Activated naive CD4-positive, alpha-beta T cell treated with anti-CD3 and anti-CD28 coated beads, Interleukin-2, amount 10 ng/mL, durations not matched to agents 7 days and 5 days (primary cell): ENCODE results near the gene POLD1.
A peak's percentile ranks its signal among the peaks of the same experiment; 100 is the strongest.
"Not testable (repeated sequence)": the region's sequence is repeated elsewhere in the genome, so short reads cannot be mapped to it uniquely, and the experiment has no call there.

Source experiments
- CTCF ChIA-PET: fragments of 350-600 bp; sonication (Branson Sonifier 250); formaldehyde crosslinking; loops from one replicate; lab custom pipeline; 2021; ENCODE audit warnings: antibody characterized with exemption; lab: Charles Lee
- DNase-seq: peaks from one replicate; pipeline ENCODE4 v3.0.0-alpha.2; 2020
- H3K27ac Mint-ChIP-seq: one replicate; pipeline ENCODE4 v1.8.0; 2021; ENCODE audit warnings: mild to moderate bottlenecking, moderate library complexity, mixed read lengths
- H3K27me3 Mint-ChIP-seq: one replicate; pipeline ENCODE4 v1.8.0; 2021; ENCODE audit warnings: mild to moderate bottlenecking, mixed read lengths
- H3K36me3 Mint-ChIP-seq: one replicate; pipeline ENCODE4 v1.8.0; 2021; ENCODE audit warnings: mixed read lengths
- H3K4me1 Mint-ChIP-seq: one replicate; pipeline ENCODE4 v1.8.0; 2021; ENCODE audit warnings: mixed read lengths
- H3K4me3 Mint-ChIP-seq: one replicate; pipeline ENCODE4 v1.8.0; 2021; ENCODE audit warnings: mild to moderate bottlenecking, moderate library complexity, mixed read lengths
- H3K9me3 Mint-ChIP-seq: one replicate; pipeline ENCODE4 v1.8.0; 2021; ENCODE audit warnings: mixed read lengths

Gene POLD1

DNA sequence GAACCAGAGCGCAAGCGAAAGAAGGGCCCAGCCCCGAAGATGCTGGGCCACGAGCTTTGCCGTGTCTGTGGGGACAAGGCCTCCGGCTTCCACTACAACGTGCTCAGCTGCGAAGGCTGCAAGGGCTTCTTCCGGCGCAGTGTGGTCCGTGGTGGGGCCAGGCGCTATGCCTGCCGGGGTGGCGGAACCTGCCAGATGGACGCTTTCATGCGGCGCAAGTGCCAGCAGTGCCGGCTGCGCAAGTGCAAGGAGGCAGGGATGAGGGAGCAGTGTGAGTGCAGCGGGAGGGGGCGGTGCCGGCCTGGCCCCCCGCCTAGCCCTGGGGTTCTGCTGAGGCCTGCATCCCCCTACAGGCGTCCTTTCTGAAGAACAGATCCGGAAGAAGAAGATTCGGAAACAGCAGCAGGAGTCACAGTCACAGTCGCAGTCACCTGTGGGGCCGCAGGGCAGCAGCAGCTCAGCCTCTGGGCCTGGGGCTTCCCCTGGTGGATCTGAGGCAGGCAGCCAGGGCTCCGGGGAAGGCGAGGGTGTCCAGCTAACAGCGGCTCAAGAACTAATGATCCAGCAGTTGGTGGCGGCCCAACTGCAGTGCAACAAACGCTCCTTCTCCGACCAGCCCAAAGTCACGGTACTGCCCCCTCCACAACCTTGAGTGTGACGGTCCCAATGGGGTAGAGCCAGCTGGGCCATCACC is 5.8 kb upstream of the POLD1 start:
- peaks cover 34% of the 10 kb centered on the region for H3K4me1 Mint-ChIP-seq
- CTCF ChIA-PET: no interaction called here

DNA sequence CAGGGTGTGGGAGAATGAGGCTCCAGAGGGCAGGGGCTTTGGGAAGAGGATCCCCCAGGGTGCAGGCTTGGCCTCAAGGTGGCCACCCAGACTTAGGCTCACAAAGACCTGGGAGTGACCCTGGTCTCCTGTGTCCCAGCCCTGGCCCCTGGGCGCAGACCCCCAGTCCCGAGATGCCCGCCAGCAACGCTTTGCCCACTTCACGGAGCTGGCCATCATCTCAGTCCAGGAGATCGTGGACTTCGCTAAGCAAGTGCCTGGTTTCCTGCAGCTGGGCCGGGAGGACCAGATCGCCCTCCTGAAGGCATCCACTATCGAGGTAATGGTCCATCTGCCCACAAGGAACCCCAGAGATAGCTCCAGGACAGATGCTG is 5.3 kb upstream of the POLD1 start:
- Mint-ChIP-seq H3K27me3 (no peaks in the 10 kb centered on the region), H3K27ac (no peak overlapping the region), H3K4me1 (peaks cover 39% of the 10 kb centered on the region), H3K9me3 (no peaks in the 10 kb centered on the region), H3K36me3 (peaks cover 40% of the 10 kb centered on the region), H3K4me3 (no peak overlapping the region)
- DNase-seq: no peak
- CTCF ChIA-PET: no interaction called here

More for the DNA sequence above, 5.8 kb upstream of the POLD1 start:
- no peaks in the 10 kb centered on the region for H3K9me3 Mint-ChIP-seq
- H3K4me3 Mint-ChIP-seq: peak overlapping the region; percentile 90
- H3K36me3 Mint-ChIP-seq: peaks cover 40% of the 10 kb centered on the region
- H3K27ac Mint-ChIP-seq: peak overlapping the region; percentile 98
- H3K27me3 Mint-ChIP-seq: no peaks in the 10 kb centered on the region
- no peak for DNase-seq

DNA sequence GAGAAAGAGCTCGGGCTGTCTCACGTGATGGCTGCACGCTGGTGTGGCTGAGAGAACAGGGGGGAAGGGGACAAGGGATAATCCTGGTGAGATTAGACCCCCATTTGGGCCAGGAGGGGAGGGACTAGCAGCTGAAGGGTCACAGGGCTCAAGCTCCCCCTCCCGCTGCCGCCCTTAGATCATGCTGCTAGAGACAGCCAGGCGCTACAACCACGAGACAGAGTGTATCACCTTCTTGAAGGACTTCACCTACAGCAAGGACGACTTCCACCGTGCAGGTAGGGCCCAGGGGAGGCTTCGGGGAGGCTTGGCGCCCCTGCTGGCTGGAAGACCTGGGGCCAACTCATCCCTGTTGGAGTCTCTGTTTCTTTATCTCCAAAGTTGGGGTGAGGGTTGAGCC is 4.5 kb upstream of the POLD1 start:
- Mint-ChIP-seq H3K4me1 (peaks cover 40% of the 10 kb centered on the region), H3K27me3 (no peaks in the 10 kb centered on the region), H3K9me3 (no peaks in the 10 kb centered on the region), H3K27ac (no peak overlapping the region), H3K36me3 (peaks cover 45% of the 10 kb centered on the region), H3K4me3 (no peak overlapping the region)
- CTCF ChIA-PET: no interaction called here
- no peak for DNase-seq

DNA sequence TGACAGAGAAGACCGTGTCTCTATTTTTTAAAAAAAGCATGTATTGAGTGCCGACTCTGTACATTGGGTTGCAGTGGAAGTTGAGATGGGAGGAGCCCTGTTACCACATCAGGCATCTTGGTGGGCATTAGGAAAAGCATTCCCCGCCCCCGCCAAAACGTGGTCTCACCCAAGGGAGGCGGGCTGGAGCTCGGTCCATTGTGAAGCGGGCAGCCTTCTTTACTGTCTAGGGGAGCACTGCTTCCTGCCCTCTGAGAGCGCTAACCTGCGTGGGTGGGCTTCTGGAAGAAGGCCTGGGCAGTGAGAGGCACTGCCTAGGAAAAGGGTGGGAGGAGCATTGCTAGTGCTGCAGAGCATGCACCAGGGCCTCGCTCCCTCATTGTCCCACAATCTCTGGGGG is 4.0 kb upstream of the POLD1 start:
- no peak for DNase-seq
- Mint-ChIP-seq H3K4me3 (no peak overlapping the region), H3K4me1 (peaks cover 45% of the 10 kb centered on the region), H3K27ac (peak overlapping the region; percentile 76), H3K9me3 (no peaks in the 10 kb centered on the region), H3K27me3 (no peaks in the 10 kb centered on the region), H3K36me3 (peaks cover 50% of the 10 kb centered on the region)
- CTCF ChIA-PET: no interaction called here

DNA sequence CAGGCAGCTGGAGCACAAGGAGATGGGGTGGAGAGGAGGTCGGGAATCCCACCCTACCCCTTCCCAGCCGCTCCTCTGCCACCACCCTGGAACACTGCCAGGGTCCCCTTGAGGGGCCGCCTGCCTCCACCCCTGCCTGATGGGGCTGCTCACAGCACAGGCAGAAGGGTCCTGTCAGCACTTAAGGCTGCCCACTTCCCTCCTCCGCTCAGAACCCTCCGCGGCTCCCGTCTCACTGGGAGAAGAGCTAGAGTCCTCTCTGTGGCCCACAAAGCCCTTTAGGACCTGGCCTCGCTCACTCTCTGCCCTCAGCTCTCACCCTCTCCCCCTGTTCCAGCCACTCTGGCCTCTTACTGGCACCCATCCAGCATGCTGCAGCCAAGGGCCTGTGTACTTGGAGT is 3.4 kb upstream of the POLD1 start:
- Mint-ChIP-seq H3K4me1 (peaks cover 46% of the 10 kb centered on the region), H3K27me3 (no peaks in the 10 kb centered on the region), H3K9me3 (no peaks in the 10 kb centered on the region), H3K36me3 (peaks cover 51% of the 10 kb centered on the region), H3K27ac (no peak overlapping the region), H3K4me3 (no peak overlapping the region)
- DNase-seq: no peak
- CTCF ChIA-PET: no interaction called here

DNA sequence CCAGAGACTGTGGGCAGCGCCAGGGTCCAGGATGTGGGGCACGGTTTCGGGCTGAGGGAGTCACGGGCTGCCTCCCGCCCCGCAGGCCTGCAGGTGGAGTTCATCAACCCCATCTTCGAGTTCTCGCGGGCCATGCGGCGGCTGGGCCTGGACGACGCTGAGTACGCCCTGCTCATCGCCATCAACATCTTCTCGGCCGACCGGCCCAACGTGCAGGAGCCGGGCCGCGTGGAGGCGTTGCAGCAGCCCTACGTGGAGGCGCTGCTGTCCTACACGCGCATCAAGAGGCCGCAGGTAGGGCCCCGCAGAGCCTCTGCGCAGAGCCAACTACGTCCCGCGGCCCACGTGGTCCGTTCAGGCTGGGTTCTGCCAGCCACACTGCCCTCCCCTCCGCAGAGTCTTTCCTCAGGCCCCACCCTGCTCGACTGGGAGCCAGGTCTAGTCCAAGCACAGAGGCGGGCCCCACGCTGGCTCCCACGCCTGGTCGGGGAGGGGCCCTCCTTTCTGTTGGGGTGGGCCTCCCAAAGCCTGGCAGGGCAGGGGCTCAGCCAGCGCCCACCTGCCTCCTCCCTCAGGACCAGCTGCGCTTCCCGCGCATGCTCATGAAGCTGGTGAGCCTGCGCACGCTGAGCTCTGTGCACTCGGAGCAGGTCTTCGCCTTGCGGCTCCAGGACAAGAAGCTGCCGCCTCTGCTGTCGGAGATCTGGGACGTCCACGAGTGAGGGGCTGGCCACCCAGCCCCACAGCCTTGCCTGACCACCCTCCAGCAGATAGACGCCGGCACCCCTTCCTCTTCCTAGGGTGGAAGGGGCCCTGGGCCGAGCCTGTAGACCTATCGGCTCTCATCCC is 2.0 kb upstream of the POLD1 start:
- Mint-ChIP-seq H3K27ac (no peak overlapping the region), H3K4me1 (peaks cover 40% of the 10 kb centered on the region), H3K4me3 (no peak overlapping the region), H3K36me3 (peaks cover 50% of the 10 kb centered on the region), H3K27me3 (no peaks in the 10 kb centered on the region), H3K9me3 (no peaks in the 10 kb centered on the region)
- CTCF ChIA-PET: no interaction called here
- no peak for DNase-seq

DNA sequence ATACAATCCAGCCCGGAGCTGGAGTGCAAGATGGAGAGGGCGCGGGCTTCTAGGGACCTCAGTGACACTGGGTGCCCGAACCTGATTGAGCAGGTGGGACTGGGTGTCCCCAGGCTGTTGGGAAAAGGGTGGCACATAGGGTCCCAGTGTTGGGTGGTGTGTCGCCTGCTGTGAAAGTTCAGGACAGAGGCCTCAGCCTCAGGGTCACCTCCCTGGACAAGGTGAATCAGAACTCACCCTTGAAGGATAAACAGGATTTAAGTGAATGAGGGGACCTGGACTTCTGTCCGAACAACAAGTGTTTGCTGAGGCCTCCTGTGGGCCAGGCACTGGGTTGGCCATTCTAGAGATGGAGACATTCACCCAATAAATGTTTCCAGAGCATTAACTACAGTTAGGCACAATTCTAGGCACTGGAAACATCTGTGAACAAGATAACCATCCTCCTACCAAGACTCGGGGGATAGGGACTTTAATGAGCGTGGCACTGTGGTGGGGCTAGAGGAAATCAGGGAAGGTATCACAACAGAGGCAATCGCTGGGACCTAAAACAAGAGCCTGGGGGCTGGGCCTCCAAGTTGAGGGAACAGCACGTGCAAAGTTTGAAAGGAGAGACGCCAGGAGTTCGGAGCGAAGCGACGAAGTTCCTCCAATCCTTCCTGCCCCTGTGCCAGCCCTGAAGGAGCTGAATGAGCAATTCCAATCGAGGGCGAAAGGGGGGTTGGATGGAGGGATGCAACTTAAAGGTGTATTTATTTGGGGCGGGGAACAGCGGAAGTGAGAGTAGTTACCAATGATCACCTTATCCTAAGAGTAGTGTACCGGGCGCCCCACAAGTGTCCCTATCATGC is 921 bp upstream of the POLD1 start:
- H3K9me3 Mint-ChIP-seq: no peaks in the 10 kb centered on the region
- DNase-seq: no peak
- peaks cover 37% of the 10 kb centered on the region for H3K4me1 Mint-ChIP-seq
- peak overlapping the region; percentile 89 for H3K27ac Mint-ChIP-seq
- no peaks in the 10 kb centered on the region for H3K27me3 Mint-ChIP-seq
- peak overlapping the region; percentile 96 for H3K4me3 Mint-ChIP-seq
- CTCF ChIA-PET: interaction anchor here (1.3 kb wide), 1 partner anchor 26 kb away, joined by 9 read pairs; no protein-coding TSS in a partner anchor
- H3K36me3 Mint-ChIP-seq: peaks cover 45% of the 10 kb centered on the region

DNA sequence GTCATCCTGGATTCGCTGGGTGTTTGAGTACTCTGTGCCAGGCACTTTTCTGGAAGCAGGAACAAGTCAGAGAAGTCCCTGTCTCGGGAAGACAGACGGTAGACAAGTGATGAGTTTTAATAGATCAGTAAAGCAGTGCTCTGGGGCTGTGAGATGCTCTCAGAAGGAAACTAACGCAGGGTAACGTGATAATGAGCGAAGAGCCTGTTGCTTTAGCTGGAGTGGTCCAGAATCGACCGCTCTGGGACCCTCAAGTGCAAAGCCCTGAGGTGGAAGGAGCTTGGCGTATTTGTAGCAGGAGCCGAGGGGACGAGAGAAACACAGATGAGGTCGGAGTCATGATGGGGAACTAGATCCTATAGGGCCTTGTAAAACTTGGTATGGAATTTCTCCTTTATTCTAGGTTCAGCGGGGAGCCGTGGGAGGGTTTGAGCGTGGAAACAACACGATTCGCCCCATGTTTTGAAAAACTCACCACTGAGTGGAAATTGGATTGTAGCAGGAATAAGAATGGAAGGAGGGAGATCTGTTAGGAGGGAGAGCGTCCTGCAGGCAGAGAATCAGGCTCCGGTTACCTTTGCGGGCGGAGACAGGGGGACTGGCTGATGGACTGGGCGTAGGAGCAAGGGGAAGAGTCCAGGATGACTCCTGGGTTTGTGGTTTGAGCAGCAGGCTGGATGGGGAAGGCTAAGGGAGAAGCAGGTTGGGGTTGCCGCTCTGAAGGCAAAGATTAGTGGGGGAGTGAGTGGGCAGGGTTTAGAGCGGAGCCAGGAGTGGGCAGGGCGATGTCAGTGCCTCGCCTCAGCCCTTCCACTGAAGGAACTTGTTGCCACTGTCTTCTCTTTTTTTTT is 763 bp downstream of the POLD1 start:
- Mint-ChIP-seq H3K9me3 (no peaks in the 10 kb centered on the region), H3K4me3 (peak overlapping the region; percentile 96), H3K4me1 (peaks cover 33% of the 10 kb centered on the region), H3K27me3 (no peaks in the 10 kb centered on the region), H3K36me3 (peaks cover 31% of the 10 kb centered on the region), H3K27ac (peak overlapping the region; percentile 89)
- CTCF ChIA-PET: interaction anchor here (0.7 to 1.3 kb wide), 3 partner anchors 23 to 28 kb away, joined by 3 to 9 read pairs (median 4); no protein-coding TSS in a partner anchor
- no peak for DNase-seq

DNA sequence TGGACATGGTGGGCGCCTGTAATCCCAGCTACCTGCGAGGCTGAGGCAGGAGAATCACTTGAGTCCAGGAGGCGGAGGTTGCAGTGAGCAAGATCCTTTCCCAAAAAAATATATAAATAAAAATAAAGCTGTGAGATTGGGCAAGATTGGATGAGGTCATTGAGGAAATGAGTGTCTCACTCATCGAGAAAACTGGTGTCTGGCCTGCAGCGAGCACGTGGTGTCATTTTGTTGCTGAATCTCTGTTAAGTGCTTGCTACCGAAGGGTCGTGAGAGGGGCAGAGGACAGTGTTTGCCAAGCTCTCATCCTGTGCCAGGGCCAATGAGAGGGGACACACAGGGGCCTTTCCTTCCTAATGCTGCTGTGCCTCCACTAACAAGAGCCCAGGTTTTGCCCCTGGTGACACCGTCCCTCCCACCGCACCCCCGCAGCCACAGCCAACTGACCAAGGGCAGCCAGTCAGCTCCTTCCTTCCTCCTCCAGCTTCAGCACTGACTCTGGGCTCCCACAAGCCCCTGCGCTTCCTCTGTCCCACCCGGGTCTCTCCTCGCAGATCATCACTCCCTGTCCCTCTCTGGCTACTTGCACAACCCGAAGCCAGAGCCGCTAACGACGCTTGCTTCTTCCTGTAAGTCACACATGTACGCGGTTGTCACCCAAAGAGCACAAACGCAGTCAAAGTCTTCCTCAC is 3.2 kb downstream of the POLD1 start:
- CTCF ChIA-PET: interaction anchor here (1.5 kb wide), 1 partner anchor 74 kb away, joined by 4 read pairs; no protein-coding TSS in a partner anchor
- Mint-ChIP-seq H3K4me3 (no peak overlapping the region), H3K9me3 (no peaks in the 10 kb centered on the region), H3K36me3 (peaks cover 31% of the 10 kb centered on the region), H3K4me1 (peaks cover 31% of the 10 kb centered on the region), H3K27me3 (no peaks in the 10 kb centered on the region), H3K27ac (no peak overlapping the region)
- DNase-seq: no peak

DNA sequence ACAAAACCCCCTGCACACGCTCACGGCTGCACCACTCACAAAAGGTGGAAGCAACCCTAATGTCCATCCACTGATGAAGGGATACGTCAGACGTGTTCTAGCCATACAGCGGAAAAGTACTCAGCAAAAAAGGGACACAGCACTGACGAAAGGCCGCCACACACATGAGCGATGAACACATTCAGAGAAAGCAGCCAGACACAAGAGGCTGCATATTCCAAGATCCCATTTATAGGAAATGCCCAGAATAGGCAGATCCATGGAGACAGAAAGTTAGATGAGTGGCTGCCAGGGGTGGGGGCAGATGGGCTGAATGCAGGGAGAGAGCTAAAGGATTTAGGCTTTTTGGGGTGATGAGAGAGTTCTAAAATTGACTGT is 3.7 kb downstream of the POLD1 start:
- H3K27me3 Mint-ChIP-seq: no peaks in the 10 kb centered on the region
- H3K4me1 Mint-ChIP-seq: peaks cover 31% of the 10 kb centered on the region
- CTCF ChIA-PET: interaction anchor here (0.6 kb wide), 1 partner anchor 1661 kb away, joined by 3 read pairs; no protein-coding TSS in a partner anchor
- no peak for DNase-seq
- no peak overlapping the region for H3K4me3 Mint-ChIP-seq
- peaks cover 36% of the 10 kb centered on the region for H3K36me3 Mint-ChIP-seq
- H3K27ac Mint-ChIP-seq: no peak overlapping the region
- H3K9me3 Mint-ChIP-seq: no peaks in the 10 kb centered on the region

DNA sequence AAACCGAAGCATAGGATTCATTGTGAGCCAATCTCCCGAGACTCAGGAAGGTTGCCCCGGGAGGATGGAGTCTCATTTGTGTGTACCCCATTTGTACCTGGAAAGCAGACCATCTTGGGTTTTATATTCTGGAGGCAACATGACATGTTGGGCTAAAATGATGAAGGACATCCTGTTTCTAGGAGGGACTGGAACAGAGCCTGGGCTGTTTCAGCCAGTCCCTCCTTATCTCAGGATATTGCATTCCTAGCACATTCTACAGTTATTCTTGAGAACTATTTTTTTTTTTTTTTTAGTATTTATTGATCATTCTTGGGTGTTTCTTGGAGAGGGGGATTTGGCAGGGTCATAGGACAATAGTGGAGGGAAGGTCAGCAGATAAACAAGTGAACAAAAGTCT is 6.1 kb downstream of the POLD1 start:
- H3K27me3 Mint-ChIP-seq, CTCF ChIA-PET, H3K4me1 Mint-ChIP-seq, H3K27ac Mint-ChIP-seq, H3K9me3 Mint-ChIP-seq, H3K4me3 Mint-ChIP-seq, DNase-seq: not testable (repeated sequence)
- H3K36me3 Mint-ChIP-seq: peaks cover 34% of the 10 kb centered on the region

DNA sequence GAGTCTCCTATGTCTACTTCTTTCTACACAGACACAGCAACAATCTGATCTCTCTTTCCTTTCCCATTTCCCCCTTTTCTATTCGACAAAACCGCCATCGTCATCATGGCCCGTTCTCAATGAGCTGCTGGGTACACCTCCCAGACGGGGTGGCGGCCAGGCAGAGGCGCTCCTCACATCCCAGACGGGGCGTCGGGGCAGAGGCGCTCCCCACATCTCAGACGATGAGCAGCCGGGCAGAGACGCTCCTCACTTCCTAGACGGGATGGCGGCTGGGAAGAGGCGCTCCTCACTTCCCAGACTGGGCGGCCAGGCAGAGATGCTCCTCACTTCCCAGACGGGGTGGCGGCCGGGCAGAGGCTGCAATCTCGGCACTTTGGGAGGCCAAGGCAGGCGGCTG is 6.8 kb downstream of the POLD1 start:
- DNase-seq, H3K4me1 Mint-ChIP-seq, CTCF ChIA-PET, H3K27ac Mint-ChIP-seq, H3K27me3 Mint-ChIP-seq, H3K9me3 Mint-ChIP-seq, H3K4me3 Mint-ChIP-seq: not testable (repeated sequence)
- peaks cover 36% of the 10 kb centered on the region for H3K36me3 Mint-ChIP-seq

DNA sequence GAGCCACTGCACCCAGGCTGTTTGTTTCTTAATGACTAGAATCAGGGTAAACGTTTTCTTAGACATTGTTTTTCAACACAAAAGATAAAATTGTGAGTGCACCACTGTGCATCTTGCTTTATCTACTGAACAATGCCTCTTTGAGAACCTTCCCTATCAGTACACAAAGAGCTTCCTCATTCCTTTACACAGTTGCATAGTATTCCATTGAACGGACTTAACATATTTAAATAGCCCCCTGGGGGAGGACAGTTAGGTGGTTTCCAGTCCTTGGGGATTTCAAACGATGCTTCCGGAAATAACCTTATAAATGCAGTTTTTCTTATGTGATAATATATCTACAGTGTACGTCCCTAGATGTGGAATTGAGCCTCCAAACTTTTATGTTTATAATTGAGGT is 8.6 kb downstream of the POLD1 start:
- Mint-ChIP-seq H3K27ac (no peak overlapping the region), H3K36me3 (peaks cover 35% of the 10 kb centered on the region), H3K4me1 (peaks cover 1% of the 10 kb centered on the region), H3K27me3 (no peaks in the 10 kb centered on the region), H3K9me3 (no peaks in the 10 kb centered on the region), H3K4me3 (no peak overlapping the region)
- no peak for DNase-seq
- CTCF ChIA-PET: no interaction called here
